SK-N-MC (cell line): ENCODE measurements around the gene ZNF638.

Source experiments
- EZH2 ChIP-seq: fragments of 200-600 bp; sonication (generic); IDR thresholded peaks from one replicate; pipeline ENCODE4 v1.6.1; 2017; ENCODE audit warnings: antibody characterized with exemption
- POLR2AphosphoS5 ChIP-seq: IDR thresholded peaks from 2 replicates; pipeline ENCODE4 v1.6.1; 2012; ENCODE audit warnings: mild to moderate bottlenecking, low read depth, low read length, borderline replicate concordance

GRCh38 chr2:71313016-71313766 is 18.4 kb upstream of the ZNF638 start:
- TF ChIP-seq POLR2AphosphoS5 (no peak), EZH2 (no peak)
